ENCODE measurements around the gene HS3ST2.

Gene HS3ST2

DNA sequence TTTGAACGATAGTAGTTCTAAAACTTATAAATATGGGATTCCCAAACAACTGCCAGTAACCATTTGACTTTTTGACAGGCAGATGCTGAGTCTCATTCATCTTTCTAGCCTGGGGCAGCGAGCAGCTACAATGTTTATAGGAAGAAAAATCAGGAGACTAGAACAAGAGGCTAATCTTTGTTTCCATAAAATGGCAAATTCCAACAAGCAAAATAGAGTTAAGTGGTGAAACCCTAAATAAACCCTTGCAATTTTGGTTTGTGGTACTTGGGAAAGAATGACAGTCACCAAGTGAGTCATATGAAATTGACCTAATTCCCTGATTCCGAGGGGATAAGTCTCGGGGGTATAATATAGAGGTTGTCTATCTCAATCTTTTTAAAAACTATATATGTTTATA lies 27.3 kb upstream of the HS3ST2 start:
- Histone ChIP-seq H3K4me1 (ENCODE audit: insufficient read depth, low read length) (peaks cover 16% of the 10 kb centered on the region), H3K9me3 (ENCODE audit: insufficient read depth, low read depth, low read length) (no peaks in the 10 kb centered on the region), H3K9ac (ENCODE audit: low read depth, low read length) (no peak overlapping the region), H3K27me3 (ENCODE audit: insufficient read depth, low read length) (no peaks in the 10 kb centered on the region), H3K27ac (ENCODE audit: low read depth, low read length) (no peak overlapping the region), H3K36me3 (ENCODE audit: insufficient read depth, low read length) (no peaks in the 10 kb centered on the region), H3K4me3 (ENCODE audit: low read length) (no peak overlapping the region)
- 95% methylated on average over 2 of the region's 4 CpGs for WGBS

DNA sequence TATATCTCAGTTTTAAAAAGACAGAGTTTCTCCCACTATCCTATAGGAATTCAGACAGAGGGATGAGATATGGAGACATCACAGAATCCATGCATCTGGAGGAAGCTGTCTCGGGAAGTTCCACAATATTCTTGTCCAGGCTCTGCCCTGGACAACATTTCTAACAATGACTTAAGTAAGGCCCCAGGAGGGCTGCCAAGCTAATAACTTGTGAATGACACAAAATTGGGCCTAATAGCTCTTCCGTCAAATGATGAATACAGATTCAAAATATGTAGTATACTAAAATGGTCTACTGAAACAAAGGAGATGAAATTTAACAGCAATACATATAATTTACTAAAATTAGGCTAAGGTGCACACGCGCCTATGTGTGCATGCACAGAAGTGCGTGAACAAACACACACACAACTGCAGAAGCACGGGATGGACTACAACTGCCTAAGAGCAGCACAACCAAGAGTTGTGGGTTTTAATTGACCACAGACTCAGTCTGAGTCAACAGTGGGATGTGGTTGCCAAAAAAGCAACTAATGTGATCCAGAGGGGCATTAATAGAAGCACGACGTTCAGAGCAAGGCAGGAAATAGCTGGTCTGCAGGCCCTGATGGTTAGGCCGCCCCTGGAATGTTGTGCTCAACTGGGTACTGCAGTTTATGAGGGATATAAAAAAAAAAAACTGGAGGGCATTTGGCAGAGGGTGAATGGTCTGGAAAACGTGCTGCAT lies 26.3 kb upstream of the HS3ST2 start:
- no peaks in the 10 kb centered on the region for H3K9me3 ChIP-seq (ENCODE audit: insufficient read depth, low read depth, low read length)
- H3K9ac ChIP-seq (ENCODE audit: low read depth, low read length), result no peak overlapping the region
- no peak overlapping the region for H3K27ac ChIP-seq (ENCODE audit: low read depth, low read length)
- H3K4me1 ChIP-seq (ENCODE audit: insufficient read depth, low read length), result peaks cover 8% of the 10 kb centered on the region
- no peaks in the 10 kb centered on the region for H3K36me3 ChIP-seq (ENCODE audit: insufficient read depth, low read length)
- H3K27me3 ChIP-seq (ENCODE audit: insufficient read depth, low read length), result no peaks in the 10 kb centered on the region
- WGBS, result 88% methylated on average over 9 of the region's 10 CpGs
- no peak overlapping the region for H3K4me3 ChIP-seq (ENCODE audit: low read length)

DNA sequence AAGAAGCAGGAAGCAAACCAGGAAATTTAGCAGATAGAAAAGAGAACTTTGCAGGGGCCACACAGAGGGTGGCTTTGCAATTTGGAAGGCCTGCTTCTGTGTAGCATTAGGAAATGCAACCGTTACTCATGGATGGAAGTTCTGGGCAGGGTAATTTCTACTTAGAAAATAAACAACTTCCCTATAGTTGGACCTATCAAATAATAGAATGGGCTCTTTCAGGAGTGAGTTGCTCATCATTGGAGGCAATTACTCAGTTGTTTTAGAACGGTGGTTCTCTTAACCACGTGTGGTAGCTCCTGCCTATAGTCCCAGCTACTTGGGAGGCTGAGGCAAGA lies 25.8 kb upstream of the HS3ST2 start:
- H3K9me3 ChIP-seq (ENCODE audit: insufficient read depth, low read depth, low read length), result no peaks in the 10 kb centered on the region
- H3K4me1 ChIP-seq (ENCODE audit: insufficient read depth, low read length), result peaks cover 3% of the 10 kb centered on the region; the same call in 1 of the 2 replicates
- H3K9ac ChIP-seq (ENCODE audit: low read depth, low read length), result no peak overlapping the region
- H3K4me3 ChIP-seq (ENCODE audit: low read length), result no peak overlapping the region
- 90% methylated on average over 2 of the region's 3 CpGs for WGBS
- H3K36me3 ChIP-seq (ENCODE audit: insufficient read depth, low read length), result no peaks in the 10 kb centered on the region
- H3K27me3 ChIP-seq (ENCODE audit: insufficient read depth, low read length), result no peaks in the 10 kb centered on the region
- no peak overlapping the region for H3K27ac ChIP-seq (ENCODE audit: low read depth, low read length)

DNA sequence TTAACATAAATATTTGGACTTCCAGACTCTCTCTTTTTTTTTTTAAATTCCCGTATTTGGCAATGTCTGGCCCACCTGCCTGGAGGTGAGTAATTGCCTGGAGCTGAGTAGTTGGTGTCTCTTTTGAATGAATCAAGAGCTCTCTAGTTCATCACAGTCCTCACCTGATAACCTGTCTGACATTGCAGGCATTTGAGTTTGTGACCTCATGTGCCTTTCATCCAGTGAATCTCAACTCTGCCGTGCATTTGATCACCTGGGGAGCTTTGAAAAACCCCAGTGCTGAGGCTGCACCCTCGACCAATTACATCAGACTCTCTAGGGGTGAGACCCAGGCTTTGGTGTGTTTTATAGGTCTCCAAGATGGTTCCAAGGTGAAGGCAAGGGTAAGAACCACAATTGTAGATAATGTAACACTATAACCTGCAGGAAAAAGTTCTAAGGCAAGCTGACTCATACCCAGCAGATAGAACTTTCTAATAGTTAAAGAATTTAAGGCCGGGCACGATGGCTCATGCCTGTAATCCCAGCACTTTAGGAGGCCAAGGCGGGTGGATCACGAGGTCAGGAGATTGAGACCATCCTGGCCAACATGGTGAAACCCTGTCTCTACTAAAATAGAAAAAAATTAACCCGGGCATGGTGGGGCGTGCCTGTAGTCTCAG lies 24.5 kb upstream of the HS3ST2 start:
- Histone ChIP-seq H3K4me3 (ENCODE audit: low read length) (no peak overlapping the region), H3K27me3 (ENCODE audit: insufficient read depth, low read length) (no peaks in the 10 kb centered on the region), H3K9ac (ENCODE audit: low read depth, low read length) (no peak overlapping the region), H3K36me3 (ENCODE audit: insufficient read depth, low read length) (no peaks in the 10 kb centered on the region), H3K27ac (ENCODE audit: low read depth, low read length) (no peak overlapping the region), H3K9me3 (ENCODE audit: insufficient read depth, low read depth, low read length) (peaks cover 8% of the 10 kb centered on the region), H3K4me1 (ENCODE audit: insufficient read depth, low read length) (no peaks in the 10 kb centered on the region)
- WGBS, result 85% methylated on average over 8 of the region's 9 CpGs

DNA sequence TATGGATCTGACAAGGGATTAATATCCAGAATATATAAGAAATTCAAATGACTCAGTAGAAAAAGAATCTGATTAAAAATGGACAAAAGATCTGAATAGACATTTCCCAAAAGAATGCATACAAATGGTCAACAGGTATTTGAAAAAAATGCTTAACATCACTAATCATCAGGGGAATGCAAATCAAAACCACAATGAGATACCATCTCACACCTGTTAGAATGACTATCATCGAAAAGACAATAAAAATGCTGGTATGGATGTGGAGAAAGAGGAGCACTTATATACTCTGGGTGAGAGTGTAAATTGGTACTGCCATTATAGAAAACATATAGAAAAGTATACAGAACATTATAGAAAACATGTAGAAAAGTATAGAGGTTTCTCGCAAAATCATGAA lies 16.4 kb upstream of the HS3ST2 start:
- Histone ChIP-seq H3K4me1 (ENCODE audit: insufficient read depth, low read length) (no peaks in the 10 kb centered on the region), H3K27ac (ENCODE audit: low read depth, low read length) (no peak overlapping the region), H3K27me3 (ENCODE audit: insufficient read depth, low read length) (no peaks in the 10 kb centered on the region), H3K9me3 (ENCODE audit: insufficient read depth, low read depth, low read length) (peaks cover 14% of the 10 kb centered on the region), H3K4me3 (ENCODE audit: low read length) (no peak overlapping the region), H3K36me3 (ENCODE audit: insufficient read depth, low read length) (no peaks in the 10 kb centered on the region), H3K9ac (ENCODE audit: low read depth, low read length) (no peak overlapping the region)
- WGBS, result 100% methylated on average over 1 of the region's 2 CpGs

GRCh38 chr16:22799113-22799512 lies 14.8 kb upstream of the HS3ST2 start:
- Histone ChIP-seq H3K36me3 (ENCODE audit: insufficient read depth, low read length) (no peaks in the 10 kb centered on the region), H3K9me3 (ENCODE audit: insufficient read depth, low read depth, low read length) (peaks cover 9% of the 10 kb centered on the region), H3K9ac (ENCODE audit: low read depth, low read length) (no peak overlapping the region), H3K4me1 (ENCODE audit: insufficient read depth, low read length) (no peaks in the 10 kb centered on the region), H3K27me3 (ENCODE audit: insufficient read depth, low read length) (no peaks in the 10 kb centered on the region), H3K4me3 (ENCODE audit: low read length) (no peak overlapping the region), H3K27ac (ENCODE audit: low read depth, low read length) (no peak overlapping the region)
- WGBS, result 92% methylated on average over 2 of the region's 2 CpGs

- Histone ChIP-seq H3K9ac (ENCODE audit: low read depth, low read length) (no peak overlapping the region), H3K9me3 (ENCODE audit: insufficient read depth, low read depth, low read length) (no peaks in the 10 kb centered on the region)
- 85% methylated on average over 5 of the region's 5 CpGs for WGBS
These were observed 9.1 kb upstream of the HS3ST2 start for GRCh38 chr16:22804893-22805292.

GRCh38 chr16:22805326-22805725 lies 8.6 kb upstream of the HS3ST2 start:
- H3K4me3 ChIP-seq (ENCODE audit: low read length), result no peak overlapping the region
- no peak overlapping the region for H3K27ac ChIP-seq (ENCODE audit: low read depth, low read length)
- no peaks in the 10 kb centered on the region for H3K4me1 ChIP-seq (ENCODE audit: insufficient read depth, low read length)
- no peaks in the 10 kb centered on the region for H3K9me3 ChIP-seq (ENCODE audit: insufficient read depth, low read depth, low read length)
- H3K9ac ChIP-seq (ENCODE audit: low read depth, low read length), result no peak overlapping the region
- no peaks in the 10 kb centered on the region for H3K36me3 ChIP-seq (ENCODE audit: insufficient read depth, low read length)
- no peaks in the 10 kb centered on the region for H3K27me3 ChIP-seq (ENCODE audit: insufficient read depth, low read length)

More at GRCh38 chr16:22804893-22805292, 9.1 kb upstream of the HS3ST2 start:
- Histone ChIP-seq H3K36me3 (ENCODE audit: insufficient read depth, low read length) (no peaks in the 10 kb centered on the region), H3K27me3 (ENCODE audit: insufficient read depth, low read length) (no peaks in the 10 kb centered on the region), H3K4me1 (ENCODE audit: insufficient read depth, low read length) (no peaks in the 10 kb centered on the region), H3K4me3 (ENCODE audit: low read length) (no peak overlapping the region), H3K27ac (ENCODE audit: low read depth, low read length) (no peak overlapping the region)

DNA sequence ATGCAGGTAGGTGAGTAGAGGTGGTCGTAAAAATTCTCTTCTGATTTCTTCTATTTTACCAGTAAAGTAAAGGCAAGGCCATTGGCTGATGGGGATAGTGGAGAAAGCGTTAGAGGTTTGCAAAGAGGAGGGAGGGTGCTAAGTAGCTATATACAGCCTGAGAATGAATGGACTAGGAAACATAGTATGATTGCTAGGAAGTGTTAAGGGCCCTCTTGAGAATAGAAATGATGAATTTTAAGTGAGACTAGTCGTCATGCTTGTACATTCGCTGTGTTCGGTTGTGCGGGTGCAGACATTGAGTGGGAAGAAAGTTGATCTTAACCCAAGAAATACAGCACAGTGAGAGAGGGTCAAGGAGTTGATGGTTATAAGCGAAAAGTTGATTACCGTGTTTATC lies 7.2 kb upstream of the HS3ST2 start:
- H3K4me1 ChIP-seq (ENCODE audit: insufficient read depth, low read length), result no peaks in the 10 kb centered on the region
- H3K9ac ChIP-seq (ENCODE audit: low read depth, low read length), result no peak overlapping the region
- WGBS, result 92% methylated on average over 8 of the region's 8 CpGs
- H3K36me3 ChIP-seq (ENCODE audit: insufficient read depth, low read length), result no peaks in the 10 kb centered on the region
- H3K4me3 ChIP-seq (ENCODE audit: low read length), result no peak overlapping the region
- H3K9me3 ChIP-seq (ENCODE audit: insufficient read depth, low read depth, low read length), result no peaks in the 10 kb centered on the region
- no peaks in the 10 kb centered on the region for H3K27me3 ChIP-seq (ENCODE audit: insufficient read depth, low read length)
- H3K27ac ChIP-seq (ENCODE audit: low read depth, low read length), result no peak overlapping the region

- Histone ChIP-seq H3K27me3 (ENCODE audit: insufficient read depth, low read length) (peaks cover 25% of the 10 kb centered on the region), H3K4me3 (ENCODE audit: low read length) (no peak overlapping the region), H3K36me3 (ENCODE audit: insufficient read depth, low read length) (no peaks in the 10 kb centered on the region), H3K27ac (ENCODE audit: low read depth, low read length) (no peak overlapping the region), H3K9me3 (ENCODE audit: insufficient read depth, low read depth, low read length) (no peaks in the 10 kb centered on the region), H3K9ac (ENCODE audit: low read depth, low read length) (no peak overlapping the region), H3K4me1 (ENCODE audit: insufficient read depth, low read length) (no peaks in the 10 kb centered on the region)
These were observed 3.7 kb upstream of the HS3ST2 start for GRCh38 chr16:22810226-22810625.

DNA sequence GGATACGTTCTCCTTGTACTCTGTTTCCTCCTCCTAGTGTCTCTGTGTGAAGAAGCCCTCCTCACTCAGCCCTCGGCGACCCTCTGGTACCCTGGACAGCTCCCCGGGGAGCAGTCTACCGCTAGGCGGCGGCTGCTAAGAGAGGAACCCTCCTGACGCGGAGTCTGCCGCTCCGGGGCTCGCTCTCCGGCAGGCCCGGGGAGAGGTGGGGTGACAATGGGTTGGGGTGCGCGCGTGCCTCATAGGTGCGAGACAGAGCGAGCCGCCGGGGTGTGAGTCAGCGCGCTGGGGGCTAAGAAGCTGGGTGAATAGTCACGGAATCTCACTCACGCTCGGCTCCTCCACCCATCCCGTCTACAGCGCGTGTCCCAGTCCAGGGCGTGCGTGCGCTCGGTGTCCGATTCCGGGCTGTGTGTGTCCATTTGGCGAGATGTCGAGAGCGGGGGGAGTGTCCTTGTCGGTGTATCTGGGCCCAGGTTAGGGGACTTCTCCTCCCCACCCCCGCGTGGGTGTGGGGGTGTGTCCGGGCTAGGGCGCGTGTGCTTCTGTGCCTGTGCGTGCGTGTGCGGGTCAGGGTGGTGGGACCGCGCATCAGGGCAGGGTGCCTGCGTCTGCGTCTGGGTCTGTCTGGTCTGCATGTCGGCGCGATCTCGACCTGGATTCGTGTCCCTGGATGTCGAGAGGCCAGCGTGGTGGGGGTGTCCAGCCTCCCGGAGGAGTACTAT lies 577 bp upstream of the HS3ST2 start:
- Histone ChIP-seq H3K4me3 (ENCODE audit: low read length) (peak overlapping the region; percentile 54), H3K27me3 (ENCODE audit: insufficient read depth, low read length) (peaks cover 52% of the 10 kb centered on the region), H3K9me3 (ENCODE audit: insufficient read depth, low read depth, low read length) (no peaks in the 10 kb centered on the region), H3K4me1 (ENCODE audit: insufficient read depth, low read length) (no peaks in the 10 kb centered on the region), H3K27ac (ENCODE audit: low read depth, low read length) (no peak overlapping the region), H3K9ac (ENCODE audit: low read depth, low read length) (no peak overlapping the region), H3K36me3 (ENCODE audit: insufficient read depth, low read length) (no peaks in the 10 kb centered on the region)
- 2% methylated on average over 59 of the region's 59 CpGs for WGBS
